Nephron (organoid): ENCODE results near the gene CYP4F8.
"Not testable (repeated sequence)": the region's sequence is repeated elsewhere in the genome, so short reads cannot be mapped to it uniquely, and the experiment has no call there.

Source experiments
- H3K27ac Mint-ChIP-seq, 3 experiments: 2 replicates each; pipeline ENCODE4 v1.8.0; 2020; ENCODE audit warnings: mixed read lengths in 3 of 3, mild to moderate bottlenecking in 2 of 3, moderate library complexity in 1 of 3
- H3K27me3 Mint-ChIP-seq: 2 replicates; pipeline ENCODE4 v1.8.0; 2021; ENCODE audit warnings: low read depth, mild to moderate bottlenecking, moderate library complexity, mixed read lengths
- H3K36me3 Mint-ChIP-seq: 2 replicates; pipeline ENCODE4 v1.8.0; 2020; ENCODE audit warnings: low read depth, mixed read lengths
- H3K4me1 Mint-ChIP-seq: 2 replicates; pipeline ENCODE4 v1.8.0; 2020; ENCODE audit warnings: mixed read lengths
- H3K4me3 Mint-ChIP-seq, 3 experiments: 2 replicates each; pipeline ENCODE4 v1.8.0; 2020; ENCODE audit warnings: mild to moderate bottlenecking in 3 of 3, mixed read lengths in 3 of 3, moderate library complexity in 2 of 3
- H3K9me3 Mint-ChIP-seq: 2 replicates; pipeline ENCODE4 v1.8.0; 2020; ENCODE audit warnings: mixed read lengths
- CTCF ChIP-seq, 3 experiments: fragments of 200-600 bp; sonication (generic); IDR thresholded peaks; one replicate each; pipeline ENCODE4 v1.5.0; 2021; ENCODE audit warnings: antibody characterized with exemption in 3 of 3; ENCODE audit not compliant: unreplicated experiment in 3 of 3

CYP4F8 gene

DNA sequence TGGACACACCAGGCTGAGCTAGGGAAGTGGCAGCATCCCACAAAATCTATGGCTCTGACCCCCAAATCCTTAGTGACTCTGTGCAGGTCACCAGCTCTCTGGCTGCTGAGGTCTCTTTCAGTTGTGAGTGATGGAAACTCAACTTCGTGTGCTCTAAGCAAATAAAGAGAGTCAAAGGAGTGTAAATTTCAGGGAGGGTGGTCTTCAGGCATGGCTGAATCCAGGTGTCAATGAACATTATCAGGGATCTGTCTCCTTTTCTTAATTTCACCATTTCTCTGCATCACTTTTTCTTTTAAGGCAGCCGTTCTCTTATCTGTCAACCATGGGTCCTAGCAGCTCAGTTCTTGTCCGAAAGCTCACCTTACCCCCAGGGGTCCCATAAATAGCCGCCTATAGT lies 64.1 kb downstream of the CYP4F8 start:
- H3K27ac Mint-ChIP-seq, result no peak overlapping the region
- H3K36me3 Mint-ChIP-seq, result peaks cover 7% of the 10 kb centered on the region
- H3K4me1 Mint-ChIP-seq, result no peaks in the 10 kb centered on the region
- H3K9me3 Mint-ChIP-seq, result peaks cover 63% of the 10 kb centered on the region
- no peak overlapping the region for H3K4me3 Mint-ChIP-seq
- no peaks in the 10 kb centered on the region for H3K27me3 Mint-ChIP-seq
- TF ChIP-seq CTCF (IDR thresholded peaks at IDR 0.05; ENCODE audit: unreplicated experiment in 3 of 3), result no peak

- not testable (repeated sequence) for H3K36me3 Mint-ChIP-seq, H3K27ac Mint-ChIP-seq, H3K4me3 Mint-ChIP-seq, H3K27me3 Mint-ChIP-seq, H3K4me1 Mint-ChIP-seq
- peaks cover 64% of the 10 kb centered on the region for H3K9me3 Mint-ChIP-seq
Observed at GRCh38 chr19:15679865-15680264, 64.8 kb downstream of the CYP4F8 start.
